HG03432 (cell line): ENCODE data around the gene OCIAD1.
"Not testable (repeated sequence)": the region's sequence is repeated elsewhere in the genome, so short reads cannot be mapped to it uniquely, and the experiment has no call there.

Experiments
- ATAC-seq: cut with Tn5 transposase; IDR thresholded peaks from one replicate; pipeline ENCODE4 v1.9.1; 2021; ENCODE audit warnings: mild to moderate bottlenecking, moderate library complexity; ENCODE audit not compliant: unreplicated experiment

Gene OCIAD1, protein sequence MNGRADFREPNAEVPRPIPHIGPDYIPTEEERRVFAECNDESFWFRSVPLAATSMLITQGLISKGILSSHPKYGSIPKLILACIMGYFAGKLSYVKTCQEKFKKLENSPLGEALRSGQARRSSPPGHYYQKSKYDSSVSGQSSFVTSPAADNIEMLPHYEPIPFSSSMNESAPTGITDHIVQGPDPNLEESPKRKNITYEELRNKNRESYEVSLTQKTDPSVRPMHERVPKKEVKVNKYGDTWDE

DNA sequence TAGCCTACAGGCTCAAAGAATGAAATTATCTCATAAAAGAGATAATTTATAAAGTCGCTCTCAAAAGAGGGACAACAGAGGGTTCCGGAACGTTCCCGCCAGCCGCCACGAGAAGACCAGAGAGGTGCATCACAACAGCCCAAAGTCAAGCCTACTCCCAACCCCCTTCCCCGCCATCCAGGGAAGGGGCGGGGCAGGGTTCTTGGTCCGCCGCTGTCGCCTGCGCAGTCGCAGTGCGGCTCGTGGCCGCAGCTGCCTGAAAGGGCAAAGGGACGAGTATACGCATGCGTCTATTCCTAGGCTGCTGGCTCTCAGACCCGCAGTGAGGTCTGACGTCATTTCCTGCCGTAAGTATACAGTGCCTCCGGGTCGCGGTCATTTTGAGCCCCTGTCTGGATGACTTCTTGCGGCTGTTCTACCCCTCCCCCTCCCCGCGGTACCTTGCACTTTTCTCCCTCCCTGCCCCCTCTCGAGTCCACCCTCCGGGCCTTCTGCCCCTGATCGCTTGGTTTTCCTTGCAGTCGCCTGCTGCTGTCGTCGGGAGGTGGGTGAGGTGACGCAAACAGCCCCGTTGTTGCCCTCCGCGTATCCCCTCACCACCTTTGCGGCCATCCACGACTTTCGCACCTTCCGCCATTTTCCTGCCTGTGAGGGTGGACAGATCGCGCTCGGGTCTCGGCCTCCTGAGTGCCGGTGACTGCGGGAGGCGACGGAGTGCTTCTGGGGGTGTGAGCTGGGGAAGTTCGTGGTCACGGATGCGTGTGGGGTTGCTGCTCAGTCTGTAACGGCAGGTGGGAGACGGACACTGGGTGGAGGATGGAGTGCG is at the start of gene OCIAD1:
TSS of gene OCIAD1 (plus strand) at position 383 of the 826 bp plus-strand sequence. CDS start 1,537 bp downstream, outside the sequence.
- ATAC-seq: peak; percentile 99

GRCh38 chr4:48781968-48782367 is 48.9 kb upstream of the OCIAD1 start:
- ATAC-seq: no peak

GRCh38 chr4:48785302-48785701 is 45.6 kb upstream of the OCIAD1 start:
- no peak for ATAC-seq

- no peak for ATAC-seq
Observed at GRCh38 chr4:48786549-48786948, 44.3 kb upstream of the OCIAD1 start.

DNA sequence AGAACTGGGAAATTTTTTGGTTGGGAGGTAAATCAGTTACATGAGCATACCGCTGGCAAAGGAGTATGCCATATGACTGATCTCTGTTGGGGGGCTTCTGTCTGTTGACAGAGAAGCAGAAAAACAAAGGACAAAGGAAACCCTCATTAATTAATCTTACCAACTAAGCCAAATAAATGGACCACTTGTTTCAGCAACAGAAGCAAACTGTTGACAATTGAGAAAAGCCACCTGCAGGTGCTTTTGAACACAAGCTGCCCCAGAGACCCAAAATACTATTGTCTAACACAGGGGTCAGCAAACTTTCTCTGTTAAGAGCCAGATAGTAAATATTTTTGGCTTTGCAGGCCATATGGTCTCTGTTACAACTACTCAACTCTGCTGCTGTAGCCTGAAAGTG is 43.8 kb upstream of the OCIAD1 start:
- ATAC-seq: no peak

- no peak for ATAC-seq
Observed at GRCh38 chr4:48790561-48790960, 40.3 kb upstream of the OCIAD1 start.

DNA sequence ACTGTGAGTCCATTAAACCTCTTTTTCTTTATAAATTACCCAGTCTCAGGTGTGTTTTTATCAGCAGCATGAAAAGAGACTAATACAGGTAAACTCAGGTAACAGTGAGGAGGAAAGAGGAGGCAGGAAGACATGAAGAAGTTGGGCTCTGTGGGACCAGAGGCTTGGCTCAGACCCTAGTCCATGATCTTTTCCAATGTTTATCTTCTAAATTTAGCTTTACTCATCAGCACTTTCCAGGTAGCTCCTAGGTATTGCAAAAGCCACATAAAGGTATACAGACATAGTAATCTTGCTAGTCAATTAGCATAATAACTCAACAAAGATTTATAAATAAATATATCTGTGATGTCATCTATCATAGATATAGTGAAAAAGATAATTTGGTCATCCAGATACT is 39.6 kb upstream of the OCIAD1 start:
- ATAC-seq: no peak

DNA sequence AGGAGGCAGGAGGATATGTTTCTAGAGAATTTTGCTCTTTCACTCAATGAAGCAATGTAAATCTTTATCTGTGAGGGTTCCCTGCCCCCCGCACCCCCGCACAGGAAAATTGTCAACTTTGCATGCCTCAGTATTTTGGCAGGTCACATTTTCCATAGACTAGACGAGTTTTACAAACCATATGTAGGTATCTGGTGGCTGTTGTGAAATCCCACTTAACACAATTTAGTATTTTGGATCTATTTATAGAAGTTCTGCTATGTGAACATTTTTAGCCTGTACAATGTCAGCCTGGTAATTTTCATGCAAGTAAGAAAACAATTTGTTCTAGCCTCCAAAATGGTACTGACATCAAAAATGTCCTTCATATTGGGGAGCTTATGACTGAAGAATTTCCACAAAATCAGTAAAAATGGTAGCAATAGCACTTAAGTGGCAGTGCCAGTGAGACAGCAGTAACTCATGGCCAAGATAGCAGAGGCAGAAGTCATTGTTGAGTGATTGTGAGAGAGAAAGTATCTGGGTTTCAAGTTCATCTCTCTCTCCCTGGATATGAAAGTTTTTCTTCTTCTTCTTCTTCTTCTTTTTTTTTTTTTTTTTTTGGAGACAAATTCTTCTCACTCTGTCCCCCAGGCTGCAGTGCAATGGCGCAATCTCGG is 38.4 kb upstream of the OCIAD1 start:
- no peak for ATAC-seq

DNA sequence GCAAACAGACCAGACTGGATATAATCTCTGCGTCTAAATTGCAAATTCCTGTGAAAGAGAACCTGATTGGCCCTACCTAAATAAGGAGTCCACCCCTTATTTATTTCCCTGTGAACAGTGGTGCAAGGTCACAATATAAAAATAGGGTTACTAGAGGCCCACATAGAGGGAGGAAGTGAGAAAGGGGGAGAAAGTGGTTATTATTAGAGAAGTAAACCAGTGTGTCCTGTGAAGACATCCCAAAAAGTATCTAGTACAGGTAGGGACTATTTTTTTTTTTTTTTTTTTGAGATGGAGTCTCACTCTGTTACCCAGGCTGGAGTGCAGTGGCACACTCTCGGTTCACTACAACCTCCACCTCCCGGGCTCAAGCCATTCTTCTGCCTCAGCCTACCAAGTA is 35.8 kb upstream of the OCIAD1 start:
- ATAC-seq: no peak

DNA sequence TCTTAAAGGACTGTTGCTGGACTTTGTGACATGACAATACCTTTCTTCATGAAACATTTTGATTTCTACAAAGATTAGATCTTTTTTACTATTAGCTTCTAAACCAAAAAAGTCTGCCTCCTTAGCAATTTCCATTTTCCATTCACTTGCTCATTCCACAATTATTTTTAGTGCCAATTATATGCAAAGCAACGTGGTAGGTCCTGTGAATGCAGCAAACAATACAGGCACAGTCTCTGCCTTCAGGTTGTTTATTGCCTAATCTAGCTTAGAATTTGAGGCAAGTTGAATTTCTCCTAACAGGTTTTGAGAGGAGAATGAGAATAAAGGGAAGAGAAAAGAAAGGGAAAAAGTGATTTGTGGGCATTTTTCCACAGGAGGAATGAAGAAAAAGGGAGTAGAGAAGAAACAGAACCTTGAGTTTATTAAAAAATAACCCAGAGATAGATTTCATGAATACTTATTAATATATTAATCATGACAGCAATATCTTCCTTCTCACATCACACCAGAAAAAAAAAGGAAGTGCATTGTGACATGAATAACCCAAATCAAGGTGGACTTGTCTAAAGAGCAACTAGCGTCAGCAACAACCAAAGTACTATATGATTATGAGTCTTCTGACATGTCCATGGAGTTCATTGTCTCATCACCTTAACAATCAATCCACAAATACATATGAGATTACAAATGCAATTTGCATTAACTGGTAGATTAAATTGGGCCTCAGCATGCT is 34.5 kb upstream of the OCIAD1 start:
- no peak for ATAC-seq

DNA sequence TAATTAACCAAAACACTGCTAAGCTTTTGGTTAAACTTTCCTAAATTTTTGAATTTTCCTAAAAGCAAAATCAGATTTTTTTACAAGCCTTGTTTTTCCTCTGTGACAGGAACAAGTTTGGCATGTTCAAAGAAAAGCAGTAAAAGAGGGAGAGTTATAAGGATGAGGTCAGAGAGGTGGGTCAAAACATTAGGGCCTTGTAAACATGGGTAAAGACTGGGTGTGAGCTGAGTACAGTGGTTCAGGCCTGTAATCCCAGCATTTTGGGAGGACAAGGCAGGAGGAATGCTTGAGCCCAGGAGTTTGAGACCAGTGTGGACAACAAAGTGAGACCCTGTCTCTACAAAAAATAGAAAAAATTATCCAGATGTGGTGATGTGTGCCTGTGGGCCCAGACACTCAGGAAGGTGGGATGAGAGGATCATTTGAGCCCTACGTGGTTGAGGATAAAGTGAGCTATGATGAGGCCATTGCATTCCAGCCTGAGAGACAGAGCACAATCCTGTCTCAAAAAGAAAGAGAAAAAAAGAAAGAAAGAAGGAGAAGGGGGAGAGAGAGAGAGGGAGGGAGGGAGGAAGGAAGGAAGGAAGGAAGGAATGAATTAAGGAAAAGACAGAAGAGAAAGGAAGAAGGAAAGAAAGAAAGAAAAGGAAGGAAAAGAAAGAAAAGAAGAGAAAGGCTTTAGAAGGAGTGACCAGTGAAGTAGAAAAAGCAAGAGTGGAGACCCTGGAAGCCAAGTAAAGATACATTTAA is 33.8 kb upstream of the OCIAD1 start:
- no peak for ATAC-seq

DNA sequence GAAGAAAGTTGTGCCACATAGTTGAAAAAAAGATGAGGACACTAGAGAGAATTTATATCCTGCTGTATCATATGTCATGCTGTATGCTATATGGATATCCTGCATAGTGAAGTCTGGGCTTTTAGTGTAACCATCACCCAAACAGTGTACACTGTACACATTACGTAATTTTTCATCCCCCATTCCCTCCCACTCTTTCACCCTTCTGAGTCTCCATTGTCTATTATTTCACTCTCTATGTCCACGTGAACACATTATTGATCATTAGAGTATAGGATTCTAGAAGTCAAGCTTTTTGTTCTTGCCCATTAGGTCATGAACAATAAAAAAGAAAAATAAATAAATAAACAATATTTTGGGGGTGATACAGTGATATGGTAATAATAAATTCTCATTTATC is 32.8 kb upstream of the OCIAD1 start:
- no peak for ATAC-seq

DNA sequence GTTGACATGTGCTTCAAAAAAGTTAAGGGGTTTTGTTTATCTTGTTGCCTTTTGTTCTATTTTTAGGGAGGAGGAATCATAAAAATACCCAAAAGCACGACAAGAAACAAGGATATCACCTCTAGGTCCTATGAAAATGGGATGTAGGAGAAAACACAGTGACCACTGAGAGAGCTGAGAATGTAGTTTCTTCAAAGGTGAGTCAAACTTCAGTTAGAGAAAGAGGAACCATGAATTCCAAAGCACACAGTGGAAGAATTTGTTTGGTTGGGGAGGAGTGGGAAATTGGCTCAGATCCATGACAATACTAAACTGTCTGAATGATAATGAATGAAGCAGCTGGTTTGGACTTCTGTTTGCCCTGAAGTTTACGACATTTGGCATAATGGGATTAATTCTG is 31.7 kb upstream of the OCIAD1 start:
- ATAC-seq: peak; percentile 40

DNA sequence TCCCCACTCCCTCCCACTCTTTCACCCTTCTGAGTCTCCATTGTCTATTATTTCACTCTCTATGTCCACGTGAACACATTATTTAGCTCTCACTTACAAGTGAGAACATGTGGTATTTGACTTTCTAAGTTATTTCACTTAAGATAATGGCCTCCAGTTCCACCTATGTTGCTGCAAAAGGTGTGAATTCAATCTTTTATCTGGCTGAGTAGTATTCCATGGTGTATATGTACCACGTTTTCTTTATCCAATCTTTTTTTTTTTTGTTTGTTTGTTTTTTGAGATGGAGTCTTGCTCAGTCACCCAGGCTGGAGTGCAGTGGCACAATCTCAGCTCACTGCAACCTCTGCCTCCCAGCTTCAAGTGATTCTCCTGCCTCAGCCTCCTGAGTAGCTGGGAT is 30.7 kb upstream of the OCIAD1 start:
- not testable (repeated sequence) for ATAC-seq

GRCh38 chr4:48801016-48801715 is 29.7 kb upstream of the OCIAD1 start:
- no peak for ATAC-seq

DNA sequence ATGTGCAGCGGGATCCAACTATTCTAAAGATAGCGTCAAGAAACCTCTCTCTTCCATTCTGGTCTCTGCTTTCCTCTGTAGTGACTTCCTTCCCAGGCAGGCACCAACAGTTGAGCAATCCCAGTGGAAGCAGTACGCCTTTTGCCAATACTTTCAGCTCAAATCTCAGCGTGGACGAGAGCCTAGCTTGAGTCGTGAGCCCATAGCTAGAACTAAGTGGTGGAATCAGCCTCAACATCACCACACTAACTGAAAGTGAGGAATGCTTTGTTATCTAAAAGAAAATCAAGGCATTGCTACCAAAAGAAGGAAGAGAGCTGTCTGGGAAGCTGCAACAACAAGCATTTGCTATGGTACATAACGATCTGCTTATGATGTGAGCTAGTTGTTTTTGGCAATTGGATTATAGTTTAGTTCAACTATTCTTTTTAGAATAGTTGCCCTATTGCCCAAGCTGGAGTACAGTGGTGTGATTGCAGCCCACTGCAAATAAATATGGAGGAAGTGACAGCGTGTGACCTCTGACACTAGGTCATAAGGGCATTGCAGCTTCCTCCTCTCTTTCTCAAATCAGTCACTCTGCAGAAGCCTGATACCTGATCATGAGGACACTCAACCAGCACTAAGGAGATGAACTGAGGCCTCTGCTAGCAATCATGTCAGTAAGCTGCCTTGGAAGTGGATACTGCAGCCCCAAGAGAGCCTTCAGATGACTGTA is 26.1 kb upstream of the OCIAD1 start:
- no peak for ATAC-seq

- no peak for ATAC-seq
Observed at GRCh38 chr4:48812866-48813265, 18.0 kb upstream of the OCIAD1 start.

DNA sequence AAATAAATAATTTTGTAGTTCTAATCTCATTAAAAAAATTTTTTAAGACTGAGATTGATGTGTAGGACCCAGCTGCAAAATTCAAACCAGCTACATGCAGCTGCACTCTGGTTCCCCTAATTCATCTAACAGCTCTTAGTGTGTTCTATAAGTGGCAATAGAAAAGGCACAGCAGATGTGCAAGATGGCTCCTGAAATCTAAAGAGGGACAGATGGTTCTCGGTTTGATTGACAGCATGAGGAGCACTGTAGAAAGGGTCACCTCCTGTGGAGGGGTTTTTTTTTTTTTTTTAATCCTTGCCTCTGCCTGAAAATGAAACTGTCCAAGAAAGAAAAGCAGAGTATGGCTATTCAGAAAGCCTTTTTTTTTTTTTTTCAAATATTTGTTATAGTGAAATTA is 16.9 kb upstream of the OCIAD1 start:
- peak; percentile 86 for ATAC-seq

- ATAC-seq: peak; percentile 55
Observed at GRCh38 chr4:48815483-48815882, 15.4 kb upstream of the OCIAD1 start.
